SH-SY5Y (cell line): ENCODE results near the gene FARP2.

Experiments
- GATA2 ChIP-seq: IDR thresholded peaks from 2 replicates; pipeline ENCODE4 v1.6.1; 2011; ENCODE audit warnings: mild to moderate bottlenecking, low read depth, low read length
- GATA3 ChIP-seq: IDR thresholded peaks from 2 replicates; pipeline ENCODE4 v1.6.1; 2011; ENCODE audit warnings: low read depth, mild to moderate bottlenecking, low read length, moderate library complexity

DNA sequence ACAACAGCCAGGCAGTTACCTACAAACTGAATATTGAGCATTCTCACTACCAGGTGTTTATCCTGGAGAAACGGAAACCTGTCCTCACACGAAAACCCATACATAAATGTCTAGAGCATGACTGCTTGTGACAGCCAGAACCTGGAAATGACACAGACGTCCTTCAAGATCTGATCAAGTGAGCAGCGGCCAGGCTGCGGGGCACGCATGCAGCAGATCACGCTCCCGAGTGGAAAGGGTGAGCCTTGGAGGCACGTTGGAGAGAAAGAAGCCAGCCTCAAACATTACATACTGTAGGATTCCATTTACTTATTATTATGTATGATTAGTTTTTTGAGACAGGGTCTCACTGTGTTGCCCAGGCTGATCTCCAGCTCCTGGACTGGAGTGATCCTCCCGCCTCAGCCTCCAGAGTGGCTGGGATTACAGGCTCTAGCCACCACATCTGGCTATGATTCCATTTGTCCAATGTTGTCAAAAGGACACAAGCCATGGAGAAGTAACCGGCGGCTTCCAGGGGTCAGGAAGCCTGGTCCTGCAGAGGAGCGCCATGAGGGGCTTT lies 175.2 kb downstream of the FARP2 start:
- no peak for TF ChIP-seq GATA2
- no peak for TF ChIP-seq GATA3
